ENCODE results near the gene SARM1. TPM values are rescaled to one million over a fixed set of nuclear protein-coding genes. Genes with fewer than 3 reads are reported as not detected.

SARM1 gene
- total RNA-seq, 1 donor from 2014 or later: 8.6 TPM

DNA sequence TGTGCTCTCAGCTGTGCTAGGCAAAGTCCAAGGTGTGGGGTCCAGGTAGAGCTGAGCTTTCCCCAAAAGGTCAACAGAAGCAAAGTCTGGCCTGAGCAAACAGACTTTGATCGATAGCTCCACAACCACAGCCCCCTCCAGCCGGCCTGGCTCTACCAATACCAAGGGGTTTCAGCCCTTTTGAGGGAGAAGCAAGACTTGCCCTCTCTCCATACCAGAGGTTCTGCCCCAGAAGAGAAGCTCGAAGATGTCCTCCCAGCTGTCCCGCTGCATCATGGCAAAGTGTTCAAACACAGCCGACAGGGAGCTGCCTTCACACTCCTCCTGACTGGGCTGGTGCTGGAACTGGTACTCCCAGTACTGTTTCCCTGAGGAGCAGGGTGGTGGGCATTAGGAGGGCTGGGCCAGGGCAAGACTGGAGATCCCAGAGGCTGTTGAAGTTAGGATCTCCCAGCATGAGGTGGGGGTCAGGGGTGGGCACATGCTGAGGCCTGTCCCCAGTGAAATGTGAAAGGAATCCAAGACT, 3.1 kb upstream of the SARM1 start:
- DNase-seq (ENCODE audit: low read depth): no peak

DNA sequence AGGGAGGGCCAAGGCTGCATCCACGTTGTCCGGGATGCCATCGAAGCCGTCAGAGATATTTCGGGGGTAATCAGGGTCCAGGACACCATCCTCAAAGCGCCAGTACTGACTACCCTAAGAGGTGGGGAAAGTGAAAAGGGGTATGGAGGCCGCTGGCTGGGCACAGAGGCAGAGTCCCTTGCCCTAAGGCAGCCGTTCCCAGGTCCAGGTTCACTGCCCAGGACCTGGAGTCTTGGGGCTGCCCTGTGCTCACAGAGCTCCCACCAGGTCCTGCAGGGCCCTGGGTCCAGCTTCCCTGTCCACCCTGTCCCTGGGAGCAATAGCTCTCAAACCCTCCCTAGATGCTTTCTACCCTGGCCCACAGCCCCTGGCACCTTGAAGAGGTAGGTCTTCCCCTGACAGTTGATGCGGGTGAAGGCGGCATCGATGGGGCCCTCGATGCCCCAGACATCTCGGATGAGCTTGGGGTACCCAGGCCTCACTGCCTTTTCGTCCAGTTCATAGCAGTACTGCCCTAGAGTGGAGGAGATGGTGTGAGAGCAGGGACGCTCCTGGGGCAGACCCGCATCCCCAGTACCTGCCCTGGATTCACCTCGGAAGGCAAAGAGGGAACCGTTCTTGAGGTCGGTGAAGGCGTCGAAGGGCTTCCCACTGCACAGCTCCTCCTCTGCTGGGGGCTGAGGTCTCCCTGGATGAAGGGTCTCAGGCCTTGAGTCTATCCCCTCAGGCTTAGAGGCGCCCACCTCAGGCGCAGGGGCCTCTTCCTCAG, 2.4 kb upstream of the SARM1 start:
- DNase-seq (ENCODE audit: low read depth): no peak

DNA sequence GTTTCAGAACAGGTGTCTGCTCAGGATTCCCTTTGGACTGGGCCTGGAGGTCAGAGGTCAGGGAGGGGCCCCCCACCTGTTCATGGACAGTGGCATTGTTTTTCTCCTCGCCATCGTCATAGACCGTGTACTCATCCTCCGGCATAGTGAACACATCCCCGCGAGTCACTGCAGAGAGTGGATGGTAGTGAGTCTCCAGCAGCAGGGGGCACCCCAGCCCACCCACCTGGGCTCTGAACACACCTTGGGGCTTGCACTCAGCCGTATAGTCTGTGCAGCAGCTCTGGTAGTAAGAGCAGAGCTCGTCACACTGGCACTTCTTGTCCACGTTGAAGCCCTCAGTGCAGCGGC, 1.8 kb upstream of the SARM1 start:
- no peak for DNase-seq (ENCODE audit: low read depth)

DNA sequence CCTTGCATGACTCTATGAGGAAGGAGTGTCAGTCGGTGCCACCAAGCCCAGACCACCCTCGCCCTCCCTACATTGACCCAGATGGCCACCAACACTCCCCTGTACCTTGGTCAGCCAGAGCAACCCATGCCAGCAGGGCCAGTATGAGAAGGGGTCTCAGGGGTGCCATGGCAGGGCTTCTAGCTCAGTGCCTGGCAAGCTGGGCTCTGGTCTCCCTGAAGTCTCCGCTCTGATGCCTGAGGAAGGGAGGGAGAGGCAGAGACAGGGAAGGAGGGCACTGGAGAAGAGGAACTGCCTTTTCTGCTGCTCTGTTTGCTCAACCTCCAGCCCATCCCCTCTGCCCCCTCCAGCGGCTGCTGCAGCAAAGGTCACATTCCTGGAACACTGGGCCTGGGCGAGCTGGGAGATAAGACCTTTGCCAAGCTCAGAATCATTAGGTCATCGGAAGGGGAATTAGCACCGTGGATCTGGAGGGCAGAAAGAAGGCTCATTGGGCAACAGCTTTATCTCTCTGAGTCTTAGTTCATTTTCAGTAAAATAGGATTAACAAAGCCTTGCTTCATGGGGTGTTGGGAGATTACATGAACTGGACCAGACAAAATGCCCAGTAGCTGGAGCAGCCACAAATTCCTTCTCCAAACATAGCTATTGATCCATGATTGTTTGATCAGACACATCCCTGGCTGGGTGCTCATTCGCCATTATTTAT, 1.3 kb upstream of the SARM1 start, which contains the start of gene VTN:
VTN (minus strand) TSS at position 273 of the 709 bp plus-strand sequence; CDS start at position 169, 104 bp downstream.
- DNase-seq (ENCODE audit: low read depth): peak; percentile 26

DNA sequence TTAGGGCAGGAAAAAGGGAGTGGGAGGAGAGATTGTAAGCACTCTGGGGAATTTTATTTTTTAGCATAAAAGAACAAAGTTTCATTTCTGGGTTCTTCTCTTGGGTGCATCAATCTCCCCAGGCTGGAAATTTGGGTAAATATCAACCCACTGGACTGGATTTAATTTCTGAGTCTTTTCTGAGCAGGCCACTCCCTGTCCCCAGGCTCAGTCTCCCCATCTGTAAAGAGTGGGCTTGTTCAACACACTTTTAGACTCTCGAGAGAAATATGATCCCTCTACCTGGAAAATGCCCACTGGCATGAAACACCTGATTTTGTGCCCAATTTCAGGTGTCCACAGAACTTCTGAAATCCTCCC, 770 bp upstream of the SARM1 start:
- no peak for DNase-seq (ENCODE audit: low read depth)

DNA sequence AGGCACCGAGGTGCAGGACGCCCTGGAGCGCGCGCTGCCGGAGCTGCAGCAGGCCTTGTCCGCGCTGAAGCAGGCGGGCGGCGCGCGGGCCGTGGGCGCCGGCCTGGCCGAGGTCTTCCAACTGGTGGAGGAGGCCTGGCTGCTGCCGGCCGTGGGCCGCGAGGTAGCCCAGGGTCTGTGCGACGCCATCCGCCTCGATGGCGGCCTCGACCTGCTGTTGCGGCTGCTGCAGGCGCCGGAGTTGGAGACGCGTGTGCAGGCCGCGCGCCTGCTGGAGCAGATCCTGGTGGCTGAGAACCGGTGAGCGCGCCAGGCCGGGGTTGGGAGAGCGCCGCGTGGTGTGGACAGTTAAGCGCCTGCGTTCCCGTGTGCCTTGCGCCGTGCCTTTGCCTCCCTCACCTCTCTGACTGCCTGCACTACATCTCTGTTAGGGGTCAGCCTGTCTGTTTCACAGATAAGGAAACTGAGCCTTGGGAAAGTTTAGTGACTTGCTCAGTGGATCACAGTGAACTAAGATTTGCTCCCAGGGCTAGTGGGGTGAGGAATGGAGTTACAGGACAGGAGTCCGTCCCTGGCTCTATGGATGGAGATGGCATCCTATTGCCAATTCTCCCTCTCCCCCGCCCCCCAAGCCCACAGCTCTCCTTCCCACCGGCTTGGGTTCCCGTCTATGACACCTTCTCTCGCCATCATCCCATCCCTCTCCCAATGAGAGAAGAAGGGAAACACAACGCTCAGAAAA, 880 bp downstream of the SARM1 start:
- peak; percentile 24 for DNase-seq (ENCODE audit: low read depth)

DNA sequence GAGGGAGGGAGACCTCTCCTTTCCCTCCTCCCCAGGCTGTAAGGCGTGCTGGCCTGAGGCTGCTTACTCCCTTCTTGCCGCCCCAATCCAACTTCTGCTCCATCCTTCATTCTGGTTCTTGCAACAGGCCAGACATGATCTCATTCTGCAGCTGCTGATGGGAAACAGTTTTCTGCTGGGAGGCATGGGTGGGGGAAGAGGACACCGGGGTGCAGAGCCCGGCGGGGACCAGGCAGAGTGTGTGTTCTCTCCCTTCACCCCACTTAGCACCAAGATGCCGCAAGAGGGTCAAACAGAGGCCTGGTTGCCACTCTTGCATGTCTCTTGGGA, 1.4 kb downstream of the SARM1 start:
- DNase-seq (ENCODE audit: low read depth): no peak

DNA sequence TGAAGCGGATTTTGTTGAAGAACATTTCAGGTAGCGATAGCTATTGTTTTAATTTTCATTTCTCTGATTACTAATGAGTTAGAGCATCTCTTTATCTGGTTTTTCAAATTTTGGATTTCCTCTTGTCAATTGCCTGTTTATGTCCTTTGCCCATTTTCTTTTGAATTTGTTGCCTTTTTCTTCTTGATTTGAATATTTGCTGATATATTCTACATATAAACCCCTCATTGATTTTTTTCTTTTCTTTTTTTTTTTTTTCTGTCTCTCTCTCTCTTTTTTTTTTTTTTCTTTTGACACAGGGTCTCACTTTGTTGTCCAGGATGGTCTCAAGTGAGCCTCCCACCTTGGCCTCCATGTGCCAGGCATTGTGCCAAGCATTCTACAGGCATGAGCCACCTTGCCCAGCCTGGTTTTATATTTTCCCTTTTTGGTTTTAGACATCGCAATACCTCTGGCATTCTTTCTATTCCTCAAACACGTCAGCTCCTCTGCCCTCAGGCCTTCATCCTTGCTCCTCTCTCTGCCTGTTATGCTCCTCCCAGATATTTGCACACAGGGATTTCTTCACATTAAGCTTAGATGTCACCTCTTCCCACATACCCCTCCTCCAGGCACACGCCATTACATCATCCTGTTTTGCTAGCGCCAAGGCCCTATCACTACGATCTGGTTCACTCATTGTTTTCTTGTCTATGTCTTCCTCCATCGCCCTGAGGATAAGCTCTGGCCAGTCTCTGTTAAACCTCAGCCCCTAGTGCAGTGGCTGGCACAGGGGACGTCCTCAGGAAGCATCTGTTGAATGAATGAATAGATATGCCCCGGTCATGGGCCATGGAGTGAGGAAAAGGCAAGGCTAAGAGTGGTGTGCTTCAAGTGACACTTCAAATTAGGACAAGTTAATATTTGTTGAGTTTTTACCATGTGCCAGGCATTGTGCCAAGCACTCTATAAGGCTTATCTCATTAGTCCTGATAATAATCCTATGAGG, 8.6 kb downstream of the SARM1 start:
- no peak for DNase-seq (ENCODE audit: low read depth)

DNA sequence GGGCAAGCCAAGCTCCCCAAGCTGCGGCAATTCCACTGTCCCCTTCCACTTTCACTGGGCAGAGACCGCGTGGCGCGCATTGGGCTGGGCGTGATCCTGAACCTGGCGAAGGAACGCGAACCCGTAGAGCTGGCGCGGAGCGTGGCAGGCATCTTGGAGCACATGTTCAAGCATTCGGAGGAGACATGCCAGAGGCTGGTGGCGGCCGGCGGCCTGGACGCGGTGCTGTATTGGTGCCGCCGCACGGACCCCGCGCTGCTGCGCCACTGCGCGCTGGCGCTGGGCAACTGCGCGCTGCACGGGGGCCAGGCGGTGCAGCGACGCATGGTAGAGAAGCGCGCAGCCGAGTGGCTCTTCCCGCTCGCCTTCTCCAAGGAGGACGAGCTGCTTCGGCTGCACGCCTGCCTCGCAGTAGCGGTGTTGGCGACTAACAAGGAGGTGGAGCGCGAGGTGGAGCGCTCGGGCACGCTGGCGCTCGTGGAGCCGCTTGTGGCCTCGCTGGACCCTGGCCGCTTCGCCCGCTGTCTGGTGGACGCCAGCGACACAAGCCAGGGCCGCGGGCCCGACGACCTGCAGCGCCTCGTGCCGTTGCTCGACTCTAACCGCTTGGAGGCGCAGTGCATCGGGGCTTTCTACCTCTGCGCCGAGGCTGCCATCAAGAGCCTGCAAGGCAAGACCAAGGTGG, 9.8 kb downstream of the SARM1 start:
- no peak for DNase-seq (ENCODE audit: low read depth)

DNA sequence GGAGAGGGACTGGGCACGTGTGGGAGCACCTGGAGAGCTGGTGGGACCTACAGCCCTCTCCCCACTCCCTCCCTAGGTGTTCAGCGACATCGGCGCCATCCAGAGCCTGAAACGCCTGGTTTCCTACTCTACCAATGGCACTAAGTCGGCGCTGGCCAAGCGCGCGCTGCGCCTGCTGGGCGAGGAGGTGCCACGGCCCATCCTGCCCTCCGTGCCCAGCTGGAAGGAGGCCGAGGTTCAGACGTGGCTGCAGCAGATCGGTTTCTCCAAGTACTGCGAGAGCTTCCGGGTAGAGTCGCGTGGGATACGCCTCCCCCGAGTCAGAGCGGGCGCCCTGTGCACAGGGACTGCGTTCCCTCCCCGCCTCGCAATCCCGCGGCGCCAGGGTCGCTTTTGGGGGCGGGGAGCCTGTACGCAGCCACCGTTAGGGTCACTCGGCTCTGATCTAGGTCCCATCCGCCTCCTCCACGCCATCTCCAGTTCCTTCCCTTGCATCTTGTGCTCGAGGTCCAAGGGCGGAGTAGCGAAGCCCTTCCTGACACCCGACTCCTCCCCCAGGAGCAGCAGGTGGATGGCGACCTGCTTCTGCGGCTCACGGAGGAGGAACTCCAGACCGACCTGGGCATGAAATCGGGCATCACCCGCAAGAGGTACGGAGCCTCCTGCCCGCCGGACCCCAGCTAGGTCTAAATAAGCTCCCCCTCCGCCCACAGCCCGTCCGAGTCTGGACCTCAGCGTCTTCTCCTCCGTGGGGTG, 13.0 kb downstream of the SARM1 start:
- DNase-seq (ENCODE audit: low read depth): no peak

DNA sequence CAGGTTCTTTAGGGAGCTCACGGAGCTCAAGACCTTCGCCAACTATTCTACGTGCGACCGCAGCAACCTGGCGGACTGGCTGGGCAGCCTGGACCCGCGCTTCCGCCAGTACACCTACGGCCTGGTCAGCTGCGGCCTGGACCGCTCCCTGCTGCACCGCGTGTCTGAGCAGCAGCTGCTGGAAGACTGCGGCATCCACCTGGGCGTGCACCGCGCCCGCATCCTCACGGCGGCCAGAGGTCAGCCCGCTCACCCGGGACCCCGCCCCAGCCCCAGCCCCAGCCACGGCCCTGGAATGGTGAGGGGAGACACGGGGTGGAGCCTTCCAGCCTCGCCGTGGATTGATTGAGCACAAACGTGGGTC, 13.5 kb downstream of the SARM1 start:
- DNase-seq (ENCODE audit: low read depth): no peak

DNA sequence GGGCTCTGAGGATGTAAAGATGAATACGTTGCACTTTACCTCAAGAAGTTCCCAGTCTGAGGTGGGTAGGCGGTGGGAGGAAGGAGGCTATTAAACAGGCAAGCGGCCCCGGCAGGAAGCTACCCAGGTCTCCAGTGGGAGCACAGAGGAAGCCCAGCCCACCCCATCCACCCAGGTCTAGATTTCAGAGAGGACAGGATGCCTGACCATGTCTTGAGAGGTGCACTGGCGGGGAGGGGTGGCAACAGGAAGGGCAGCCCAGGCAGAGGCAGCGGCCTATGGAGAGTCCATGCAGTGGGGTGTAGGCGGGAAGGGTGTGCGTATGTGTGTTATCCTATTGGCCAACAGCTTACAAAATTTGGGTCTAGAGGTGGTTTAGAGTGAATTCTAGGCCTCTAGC, 13.9 kb downstream of the SARM1 start:
- no peak for DNase-seq (ENCODE audit: low read depth)

DNA sequence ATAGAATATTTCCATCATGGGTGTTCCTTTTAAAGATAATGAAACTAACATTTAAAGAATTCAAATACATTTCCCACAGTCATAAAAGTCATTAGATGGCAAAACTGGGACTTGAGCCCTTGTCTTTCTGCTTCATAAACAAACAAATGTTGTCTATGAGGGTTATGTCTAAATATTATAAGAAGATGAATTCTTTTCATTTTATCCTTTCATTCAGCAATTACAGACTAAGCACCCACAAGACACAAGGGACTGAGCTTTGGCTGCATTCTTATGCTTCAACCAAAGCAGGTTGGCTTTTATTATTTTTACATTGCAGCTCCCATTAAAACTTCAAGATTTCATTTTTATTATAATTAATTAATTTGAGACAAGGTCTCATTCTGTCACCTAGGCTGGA, 14.9 kb downstream of the SARM1 start:
- DNase-seq (ENCODE audit: low read depth): no peak

DNA sequence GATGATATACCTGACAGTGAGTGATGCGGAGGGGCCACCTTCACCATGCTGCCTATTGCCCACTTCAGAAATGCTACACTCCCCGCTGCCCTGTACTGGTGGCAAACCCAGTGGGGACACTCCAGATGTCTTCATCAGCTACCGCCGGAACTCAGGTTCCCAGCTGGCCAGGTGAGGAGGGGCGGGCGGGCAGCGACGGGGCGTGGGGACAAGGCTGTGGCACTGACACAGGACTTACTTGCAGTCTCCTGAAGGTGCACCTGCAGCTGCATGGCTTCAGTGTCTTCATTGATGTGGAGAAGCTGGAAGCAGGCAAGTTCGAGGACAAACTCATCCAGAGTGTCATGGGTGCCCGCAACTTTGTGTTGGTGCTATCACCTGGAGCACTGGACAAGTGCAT, 16.6 kb downstream of the SARM1 start:
- no peak for DNase-seq (ENCODE audit: low read depth)

DNA sequence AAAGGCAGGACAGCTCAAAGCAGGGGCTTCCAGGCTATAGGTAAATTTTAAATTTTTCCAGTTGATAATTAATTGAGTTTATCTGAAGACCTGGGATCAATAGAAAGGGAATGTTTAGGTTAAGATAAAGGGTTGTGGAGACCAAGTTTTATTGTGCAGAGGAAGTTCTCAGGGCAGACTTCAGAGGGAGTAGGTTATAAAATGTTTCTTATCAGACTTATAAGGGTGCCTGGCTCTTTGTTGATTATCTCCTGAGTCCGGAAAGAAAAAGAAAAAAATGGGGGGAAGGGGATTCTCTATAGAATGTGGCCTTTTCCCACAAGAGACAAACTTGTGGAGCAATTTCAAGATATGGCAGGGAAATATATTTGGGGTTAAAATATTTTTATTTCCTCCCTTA, 18.6 kb downstream of the SARM1 start:
- DNase-seq (ENCODE audit: low read depth): no peak

DNA sequence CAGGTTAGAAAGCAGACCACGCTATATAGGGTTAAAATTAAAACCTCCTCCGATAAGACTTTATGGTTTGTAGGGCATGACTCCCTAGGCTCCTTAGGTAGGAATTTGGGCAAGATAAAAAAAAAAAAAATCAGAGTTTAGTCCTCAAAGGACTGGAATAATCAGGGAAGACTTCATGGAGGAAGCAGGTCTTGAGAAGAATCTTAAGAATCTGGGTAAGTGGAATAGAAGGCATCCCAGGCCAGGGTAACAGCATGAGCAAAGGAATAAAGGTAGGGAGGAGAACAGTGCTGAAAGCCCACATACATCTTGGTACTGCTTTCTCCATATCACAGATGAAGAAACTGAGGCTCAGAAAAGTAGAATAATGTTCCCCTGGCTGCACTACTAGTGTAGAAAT, 19.1 kb downstream of the SARM1 start:
- no peak for DNase-seq (ENCODE audit: low read depth)

DNA sequence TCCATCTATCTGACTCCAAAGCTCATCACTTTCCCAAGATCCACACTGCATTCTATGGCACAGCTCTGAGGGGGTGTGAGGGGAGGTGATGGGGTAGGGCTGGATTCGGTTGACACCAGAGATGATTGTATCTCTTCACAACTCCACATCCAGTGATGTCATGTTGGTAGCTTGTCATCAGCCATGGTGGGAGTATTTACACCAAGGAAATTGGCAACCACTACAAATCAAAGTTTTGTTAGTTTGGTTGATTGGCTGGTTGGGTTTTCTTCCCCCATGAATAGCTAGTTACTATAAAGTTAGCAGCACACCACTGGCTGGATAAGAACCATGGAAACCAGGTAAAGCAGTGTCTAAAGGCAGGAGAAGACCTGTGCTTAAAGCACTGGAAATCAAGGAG, 19.5 kb downstream of the SARM1 start:
- no peak for DNase-seq (ENCODE audit: low read depth)

DNA sequence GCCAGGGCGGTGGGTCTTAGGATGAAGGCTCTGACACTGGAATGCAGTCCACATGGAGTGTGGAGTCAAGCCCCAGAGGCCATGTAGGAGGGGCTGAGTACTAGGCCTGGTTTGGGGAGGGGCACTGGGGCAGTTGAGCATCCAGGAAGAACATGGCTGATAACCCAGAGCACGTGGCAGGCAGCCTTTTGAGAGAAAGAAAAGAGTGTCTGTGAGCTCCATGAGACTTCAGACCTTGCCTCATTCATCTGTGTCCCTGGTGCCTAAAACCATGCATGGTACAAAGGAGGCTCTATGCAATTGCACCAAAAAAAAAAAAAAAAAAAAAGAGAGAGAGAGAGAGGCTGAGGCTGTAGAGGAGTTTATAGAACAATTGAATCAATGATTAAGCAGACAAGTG, 19.9 kb downstream of the SARM1 start:
- DNase-seq (ENCODE audit: low read depth): no peak

DNA sequence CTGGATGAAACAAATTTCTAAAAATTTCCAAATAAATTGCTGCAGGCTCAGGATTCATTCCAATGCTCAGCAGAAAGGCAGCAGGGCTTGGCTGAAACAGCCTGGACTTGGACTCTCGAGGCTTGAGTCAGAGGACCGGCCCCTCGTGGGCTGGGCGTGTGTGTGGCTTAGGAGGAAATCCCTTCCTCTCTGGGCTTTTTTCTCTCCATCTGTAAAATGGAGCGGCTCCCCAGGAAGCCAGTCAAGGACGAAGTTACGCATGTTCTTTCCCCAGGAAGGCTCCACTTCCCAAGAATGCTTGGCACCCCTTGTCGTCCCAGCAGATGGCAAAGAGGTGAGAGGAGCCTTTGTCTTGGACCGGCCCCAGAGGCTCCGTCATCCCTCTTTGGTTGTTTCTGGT, 21.0 kb downstream of the SARM1 start:
- DNase-seq (ENCODE audit: low read depth): no peak
